VCaP (cell line): ENCODE results near the gene DIP2A.
"Not testable (repeated sequence)": the region's sequence is repeated elsewhere in the genome, so short reads cannot be mapped to it uniquely, and the experiment has no call there.

ENCODE experiments used
- H3K27ac ChIP-seq: fragments of 450-650 bp; 2 replicates; pipeline ENCODE4 v1.5.1; 2017
- CTCF ChIP-seq: fragments of 450-650 bp; conservative IDR thresholded peaks from 2 replicates; pipeline ENCODE4 v1.5.1; 2017; ENCODE audit warnings: mild to moderate bottlenecking, moderate library complexity

DIP2A gene

GRCh38 chr21:46427516-46427915 is 31.2 kb upstream of the DIP2A start:
- H3K27ac ChIP-seq, result no peak overlapping the region; the same call in 1 of the 2 replicates
- TF ChIP-seq CTCF, result no peak

GRCh38 chr21:46428286-46428685 is 30.4 kb upstream of the DIP2A start:
- no peak overlapping the region for H3K27ac ChIP-seq
- no peak for TF ChIP-seq CTCF

- H3K27ac ChIP-seq, result no peak overlapping the region
- no peak for TF ChIP-seq CTCF
These were observed 29.5 kb upstream of the DIP2A start for GRCh38 chr21:46428987-46429710.

GRCh38 chr21:46429754-46430681 is 28.7 kb upstream of the DIP2A start:
- TF ChIP-seq CTCF, result no peak
- no peak overlapping the region for H3K27ac ChIP-seq

GRCh38 chr21:46431448-46431847 is 27.2 kb upstream of the DIP2A start:
- H3K27ac ChIP-seq, result no peak overlapping the region
- no peak for TF ChIP-seq CTCF

GRCh38 chr21:46431884-46432488 is 26.7 kb upstream of the DIP2A start:
- TF ChIP-seq CTCF, result no peak
- no peak overlapping the region for H3K27ac ChIP-seq

GRCh38 chr21:46433116-46433515 is 25.6 kb upstream of the DIP2A start:
- not testable (repeated sequence) for H3K27ac ChIP-seq
